ENCODE measurements around the gene IGDCC3.

The IGDCC3 gene

GRCh38 chr15:65337436-65338070, 40.2 kb downstream of the IGDCC3 start:
- Histone ChIP-seq H3K27me3 (ENCODE audit: insufficient read depth, low read length) (no peaks in the 10 kb centered on the region), H3K4me2 (ENCODE audit: low read length) (no peak overlapping the region), H2BK120ac (ENCODE audit: insufficient read depth, low read length, poor library complexity) (no peak overlapping the region), H3K9ac (ENCODE audit: low read length) (no peak overlapping the region), H3K14ac (ENCODE audit: low read length) (no peak overlapping the region), H4K8ac (ENCODE audit: low read depth, low read length) (no peak overlapping the region), H3K23ac (ENCODE audit: low read length) (no peak overlapping the region), H2BK5ac (ENCODE audit: low read depth, low read length, poor library complexity) (no peak overlapping the region), H2AFZ (ENCODE audit: insufficient read depth, low read length, poor library complexity) (no peak overlapping the region), H2BK12ac (ENCODE audit: low read length) (peak overlapping the region; percentile 8), H3K27ac (ENCODE audit: low read depth, low read length) (no peak overlapping the region), H4K12ac (ENCODE audit: low read depth, low read length) (no peak overlapping the region), H3K36me3 (ENCODE audit: control insufficient read depth in 1 of 2, insufficient read depth in 2 of 2, low read length in 2 of 2) (peaks cover 21 to 26% of the 10 kb centered on the region in 2 experiments), H3K18ac (ENCODE audit: low read length) (peak overlapping the region; percentile 7), H3K79me2 (ENCODE audit: control insufficient read depth, insufficient read depth, low read length, poor library complexity) (peaks cover 5% of the 10 kb centered on the region), H3K4ac (ENCODE audit: low read depth, low read length) (peak overlapping the region; percentile 4), H3K9me3 (ENCODE audit: insufficient read depth, low read depth, low read length) (peaks cover 2% of the 10 kb centered on the region), H3K79me1 (ENCODE audit: low read length) (peaks cover 7% of the 10 kb centered on the region), H2AK5ac (ENCODE audit: low read length) (no peak overlapping the region), H4K91ac (ENCODE audit: low read depth, low read length) (no peak overlapping the region), H3K4me1 (ENCODE audit: control insufficient read depth in 1 of 2, insufficient read depth in 2 of 2, low read length in 2 of 2) (peaks cover 28 to 50% of the 10 kb centered on the region in 2 experiments), H3K4me3 (ENCODE audit: low read depth, low read length) (no peak overlapping the region)
- no peak for DNase-seq
- WGBS (ENCODE audit: extremely low coverage, insufficient coverage, insufficient read length) = no CpG with 5 or more reads among the region's 6 CpGs

GRCh38 chr15:65336493-65337435, 41.0 kb downstream of the IGDCC3 start:
- H3K18ac ChIP-seq (ENCODE audit: low read length) = peak overlapping the region; percentile 34
- peak overlapping the region; percentile 8 for H2BK12ac ChIP-seq (ENCODE audit: low read length)
- H3K9me3 ChIP-seq (ENCODE audit: insufficient read depth, low read depth, low read length) = peaks cover 2% of the 10 kb centered on the region
- H4K12ac ChIP-seq (ENCODE audit: low read depth, low read length) = no peak overlapping the region
- H3K23ac ChIP-seq (ENCODE audit: low read length) = no peak overlapping the region
- no peak overlapping the region for H3K14ac ChIP-seq (ENCODE audit: low read length)
- peaks cover 7% of the 10 kb centered on the region for H3K79me1 ChIP-seq (ENCODE audit: low read length)
- H2BK120ac ChIP-seq (ENCODE audit: insufficient read depth, low read length, poor library complexity) = no peak overlapping the region
- peaks cover 26 to 29% of the 10 kb centered on the region in 2 experiments for H3K36me3 ChIP-seq (ENCODE audit: control insufficient read depth in 1 of 2, insufficient read depth in 2 of 2, low read length in 2 of 2)
- peaks cover 3% of the 10 kb centered on the region for H3K79me2 ChIP-seq (ENCODE audit: control insufficient read depth, insufficient read depth, low read length, poor library complexity)
- H3K4me1 ChIP-seq (ENCODE audit: control insufficient read depth in 1 of 2, insufficient read depth in 2 of 2, low read length in 2 of 2) = peaks cover 28 to 50% of the 10 kb centered on the region in 2 experiments
- H3K4ac ChIP-seq (ENCODE audit: low read depth, low read length) = peak overlapping the region; percentile 19
- no peak overlapping the region for H2BK5ac ChIP-seq (ENCODE audit: low read depth, low read length, poor library complexity)
- no peak for DNase-seq
- H2AK5ac ChIP-seq (ENCODE audit: low read length) = no peak overlapping the region
- H3K4me3 ChIP-seq (ENCODE audit: low read depth, low read length) = no peak overlapping the region
- no peak overlapping the region for H3K27ac ChIP-seq (ENCODE audit: low read depth, low read length)
- H4K91ac ChIP-seq (ENCODE audit: low read depth, low read length) = no peak overlapping the region
- no CpG with 5 or more reads among the region's 21 CpGs for WGBS (ENCODE audit: extremely low coverage, insufficient coverage, insufficient read length)
- H4K8ac ChIP-seq (ENCODE audit: low read depth, low read length) = no peak overlapping the region
- H3K27me3 ChIP-seq (ENCODE audit: insufficient read depth, low read length) = no peaks in the 10 kb centered on the region
- H3K9ac ChIP-seq (ENCODE audit: low read length) = no peak overlapping the region
- H2AFZ ChIP-seq (ENCODE audit: insufficient read depth, low read length, poor library complexity) = no peak overlapping the region
- H3K4me2 ChIP-seq (ENCODE audit: low read length) = no peak overlapping the region

- H3K36me3 ChIP-seq (ENCODE audit: control insufficient read depth in 1 of 2, insufficient read depth in 2 of 2, low read length in 2 of 2) = peaks cover 39 to 42% of the 10 kb centered on the region in 2 experiments
- H3K79me1 ChIP-seq (ENCODE audit: low read length) = peaks cover 7% of the 10 kb centered on the region
- no peak overlapping the region for H3K14ac ChIP-seq (ENCODE audit: low read length)
- no peaks in the 10 kb centered on the region for H3K27me3 ChIP-seq (ENCODE audit: insufficient read depth, low read length)
- H2AFZ ChIP-seq (ENCODE audit: insufficient read depth, low read length, poor library complexity) = no peak overlapping the region
- H2BK12ac ChIP-seq (ENCODE audit: low read length) = no peak overlapping the region
- H3K4ac ChIP-seq (ENCODE audit: low read depth, low read length) = no peak overlapping the region
- DNase-seq = no peak
- peaks cover 2% of the 10 kb centered on the region for H3K9me3 ChIP-seq (ENCODE audit: insufficient read depth, low read depth, low read length)
- H4K12ac ChIP-seq (ENCODE audit: low read depth, low read length) = no peak overlapping the region
- H3K18ac ChIP-seq (ENCODE audit: low read length) = no peak overlapping the region
- no peak overlapping the region for H4K8ac ChIP-seq (ENCODE audit: low read depth, low read length)
- peaks cover 28 to 50% of the 10 kb centered on the region in 2 experiments for H3K4me1 ChIP-seq (ENCODE audit: control insufficient read depth in 1 of 2, insufficient read depth in 2 of 2, low read length in 2 of 2)
- H3K4me2 ChIP-seq (ENCODE audit: low read length) = no peak overlapping the region
- no peak overlapping the region for H3K27ac ChIP-seq (ENCODE audit: low read depth, low read length)
- no peak overlapping the region for H4K91ac ChIP-seq (ENCODE audit: low read depth, low read length)
- H3K4me3 ChIP-seq (ENCODE audit: low read depth, low read length) = no peak overlapping the region
- no peak overlapping the region for H3K23ac ChIP-seq (ENCODE audit: low read length)
- WGBS (ENCODE audit: extremely low coverage, insufficient coverage, insufficient read length) = no CpG with 5 or more reads among the region's 19 CpGs
- H3K9ac ChIP-seq (ENCODE audit: low read length) = no peak overlapping the region
- H2BK5ac ChIP-seq (ENCODE audit: low read depth, low read length, poor library complexity) = no peak overlapping the region
- H3K79me2 ChIP-seq (ENCODE audit: control insufficient read depth, insufficient read depth, low read length, poor library complexity) = peaks cover 3% of the 10 kb centered on the region
- H2AK5ac ChIP-seq (ENCODE audit: low read length) = no peak overlapping the region
- no peak overlapping the region for H2BK120ac ChIP-seq (ENCODE audit: insufficient read depth, low read length, poor library complexity)
Observed at GRCh38 chr15:65335278-65336055, 42.3 kb downstream of the IGDCC3 start.

- Histone ChIP-seq H3K79me1 (ENCODE audit: low read length) (peaks cover 3% of the 10 kb centered on the region), H2AFZ (ENCODE audit: insufficient read depth, low read length, poor library complexity) (no peak overlapping the region), H3K27me3 (ENCODE audit: insufficient read depth, low read length) (no peaks in the 10 kb centered on the region), H3K4me1 (ENCODE audit: control insufficient read depth in 1 of 2, insufficient read depth in 2 of 2, low read length in 2 of 2) (peaks cover 22 to 42% of the 10 kb centered on the region in 2 experiments), H3K18ac (ENCODE audit: low read length) (no peak overlapping the region), H3K14ac (ENCODE audit: low read length) (no peak overlapping the region), H3K9me3 (ENCODE audit: insufficient read depth, low read depth, low read length) (peaks cover 2% of the 10 kb centered on the region), H4K91ac (ENCODE audit: low read depth, low read length) (no peak overlapping the region), H3K4me2 (ENCODE audit: low read length) (no peak overlapping the region), H2AK5ac (ENCODE audit: low read length) (no peak overlapping the region), H3K27ac (ENCODE audit: low read depth, low read length) (no peak overlapping the region), H3K23ac (ENCODE audit: low read length) (no peak overlapping the region), H2BK120ac (ENCODE audit: insufficient read depth, low read length, poor library complexity) (no peak overlapping the region), H4K12ac (ENCODE audit: low read depth, low read length) (no peak overlapping the region), H3K4me3 (ENCODE audit: low read depth, low read length) (no peak overlapping the region), H2BK12ac (ENCODE audit: low read length) (no peak overlapping the region), H3K4ac (ENCODE audit: low read depth, low read length) (no peak overlapping the region), H3K9ac (ENCODE audit: low read length) (no peak overlapping the region), H4K8ac (ENCODE audit: low read depth, low read length) (no peak overlapping the region), H3K79me2 (ENCODE audit: control insufficient read depth, insufficient read depth, low read length, poor library complexity) (peaks cover 3% of the 10 kb centered on the region), H3K36me3 (ENCODE audit: control insufficient read depth in 1 of 2, insufficient read depth in 2 of 2, low read length in 2 of 2) (peaks cover 44 to 49% of the 10 kb centered on the region in 2 experiments), H2BK5ac (ENCODE audit: low read depth, low read length, poor library complexity) (no peak overlapping the region)
- no CpG with 5 or more reads among the region's 20 CpGs for WGBS (ENCODE audit: extremely low coverage, insufficient coverage, insufficient read length)
- DNase-seq = no peak
Observed at GRCh38 chr15:65334586-65335231, 43.1 kb downstream of the IGDCC3 start.

All from trophoblast cell (in vitro differentiated cells and primary cell).